Measurements from ENCODE around the gene LY6G6D. TPM values are rescaled to one million over a fixed set of nuclear protein-coding genes. Genes with fewer than 3 reads are reported as not detected.
A peak's percentile ranks its signal among the peaks of the same experiment; 100 is the strongest.

Gene LY6G6D, protein sequence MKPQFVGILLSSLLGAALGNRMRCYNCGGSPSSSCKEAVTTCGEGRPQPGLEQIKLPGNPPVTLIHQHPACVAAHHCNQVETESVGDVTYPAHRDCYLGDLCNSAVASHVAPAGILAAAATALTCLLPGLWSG
- total RNA-seq (under 1 TPM in 1 of 9 donors, not detected in 8; 0.75 TPM), polyA plus RNA-seq (not detected)
- long read RNA-seq, donor 1 = 0 reads
- long read RNA-seq, donor 2 = 0 reads
- long read RNA-seq, donor 3 = 0 reads

DNA sequence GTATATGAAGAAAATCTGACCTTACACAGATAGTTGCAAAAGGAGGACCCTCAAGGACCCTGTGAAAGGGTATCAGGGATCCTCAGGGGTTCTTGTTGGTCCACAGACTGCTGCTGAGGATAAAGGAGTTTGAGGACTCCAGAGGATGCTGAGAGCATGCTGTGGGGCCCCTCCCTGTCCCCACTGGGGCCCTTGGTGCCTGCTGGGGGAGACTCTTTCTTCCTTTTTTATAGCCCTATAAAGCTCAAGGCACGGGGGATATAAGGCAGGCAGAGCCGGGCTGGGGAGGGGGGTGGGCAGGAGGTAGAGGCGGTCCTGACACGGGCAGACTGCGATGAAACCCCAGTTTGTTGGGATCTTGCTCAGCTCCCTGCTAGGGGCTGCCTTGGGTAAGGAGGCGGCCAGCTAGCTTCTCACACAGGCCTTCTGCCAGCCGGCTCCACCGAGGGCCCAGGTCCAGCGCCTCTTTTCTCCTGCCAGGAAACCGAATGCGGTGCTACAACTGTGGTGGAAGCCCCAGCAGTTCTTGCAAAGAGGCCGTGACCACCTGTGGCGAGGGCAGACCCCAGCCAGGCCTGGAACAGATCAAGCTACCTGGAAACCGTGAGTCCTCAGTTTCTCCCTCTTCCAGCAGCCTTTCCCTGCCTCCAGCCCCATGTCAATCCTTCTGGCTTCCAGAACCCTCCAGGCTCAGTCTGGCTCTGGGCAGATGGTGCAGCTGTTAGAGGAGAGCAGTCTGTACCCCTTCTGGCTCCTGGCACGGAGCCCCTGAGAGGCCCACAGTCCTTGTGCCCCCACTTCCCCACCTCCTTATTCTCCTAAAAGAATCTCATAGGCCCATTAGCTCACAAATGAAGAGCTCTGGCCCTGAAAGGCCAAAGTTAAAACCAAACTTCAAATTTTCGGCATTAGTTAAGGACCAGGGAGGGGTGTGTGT lies at the start of gene LY6G6D:
Gene LY6G6D, plus strand, starts transcription at position 327 of the 937 bp plus-strand sequence. Its CDS starts 8 bp downstream, at position 335.
- 72 to 81% (median 80%) methylated on average over 16 of the region's 16 CpGs for WGBS, 4 donors
- Histone ChIP-seq H3K27me3 (no peaks in the 10 kb centered on the region), H3K36me3 (no peaks in the 10 kb centered on the region), H3K4me3 (no peak within 1 kb of the TSS), H3K9me3 (no peaks in the 10 kb centered on the region), H3K4me1 (peaks cover 0 to 11% (median 0%) of the 10 kb centered on the region in 12 donors), H3K27ac (peak within 1 kb of the TSS in 1 of 12 donors; percentile 51)
- intact Hi-C loops (cut with DNase I) = no loop called here
- ATAC-seq (no peak), DNase-seq (peak in 1 of 5 donors; percentile 6)
- TF ChIP-seq, protein P1, sequence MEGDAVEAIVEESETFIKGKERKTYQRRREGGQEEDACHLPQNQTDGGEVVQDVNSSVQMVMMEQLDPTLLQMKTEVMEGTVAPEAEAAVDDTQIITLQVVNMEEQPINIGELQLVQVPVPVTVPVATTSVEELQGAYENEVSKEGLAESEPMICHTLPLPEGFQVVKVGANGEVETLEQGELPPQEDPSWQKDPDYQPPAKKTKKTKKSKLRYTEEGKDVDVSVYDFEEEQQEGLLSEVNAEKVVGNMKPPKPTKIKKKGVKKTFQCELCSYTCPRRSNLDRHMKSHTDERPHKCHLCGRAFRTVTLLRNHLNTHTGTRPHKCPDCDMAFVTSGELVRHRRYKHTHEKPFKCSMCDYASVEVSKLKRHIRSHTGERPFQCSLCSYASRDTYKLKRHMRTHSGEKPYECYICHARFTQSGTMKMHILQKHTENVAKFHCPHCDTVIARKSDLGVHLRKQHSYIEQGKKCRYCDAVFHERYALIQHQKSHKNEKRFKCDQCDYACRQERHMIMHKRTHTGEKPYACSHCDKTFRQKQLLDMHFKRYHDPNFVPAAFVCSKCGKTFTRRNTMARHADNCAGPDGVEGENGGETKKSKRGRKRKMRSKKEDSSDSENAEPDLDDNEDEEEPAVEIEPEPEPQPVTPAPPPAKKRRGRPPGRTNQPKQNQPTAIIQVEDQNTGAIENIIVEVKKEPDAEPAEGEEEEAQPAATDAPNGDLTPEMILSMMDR (IDR thresholded peaks at IDR 0.05) = no peak
- TF ChIP-seq POLR2A (IDR thresholded peaks at IDR 0.05) = no peak

DNA sequence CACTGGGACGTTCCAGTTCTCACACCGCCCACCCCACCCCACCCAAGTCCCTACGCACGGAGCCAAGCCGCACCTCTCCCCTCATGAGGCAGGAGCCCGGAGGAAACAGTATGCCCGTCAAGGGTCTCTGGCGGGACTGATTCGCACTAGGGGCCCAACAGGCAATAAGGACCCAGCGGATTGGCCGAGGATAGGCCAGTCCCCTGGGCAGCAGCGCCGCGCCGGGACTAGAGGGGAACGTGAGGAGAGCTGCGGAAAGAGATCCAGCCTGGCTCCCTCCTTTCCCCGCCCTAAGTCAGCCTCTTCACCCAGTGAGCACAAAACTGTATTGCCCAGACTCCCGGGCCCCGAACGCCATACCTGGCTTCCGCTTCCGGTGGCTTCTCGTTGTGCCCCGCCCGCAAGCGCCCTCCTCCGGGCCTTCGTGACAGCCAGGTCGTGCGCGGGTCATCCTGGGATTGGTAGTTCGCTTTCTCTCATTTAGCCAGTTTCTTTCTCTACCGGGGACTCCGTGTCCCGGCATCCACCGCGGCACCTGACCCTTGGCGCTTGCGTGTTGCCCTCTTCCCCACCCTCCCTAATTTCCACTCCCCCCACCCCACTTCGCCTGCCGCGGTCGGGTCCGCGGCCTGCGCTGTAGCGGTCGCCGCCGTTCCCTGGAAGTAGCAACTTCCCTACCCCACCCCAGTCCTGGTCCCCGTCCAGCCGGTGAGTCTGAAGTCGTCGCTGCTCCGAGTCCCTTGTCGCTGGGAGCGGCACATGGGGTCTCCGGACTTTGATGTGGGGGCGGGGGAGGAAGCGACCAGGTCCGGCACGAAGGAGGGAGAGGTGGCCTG lies 49.4 kb upstream of the LY6G6D start, which contains the start of gene CSNK2B:
Gene CSNK2B, plus strand, starts transcription at position 580 of the 836 bp plus-strand sequence. CDS start 752 bp downstream, outside the sequence.
- peaks cover 9 to 60% (median 38%) of the 10 kb centered on the region in 12 donors for H3K4me1 ChIP-seq
- 0 to 1% (median 0%) methylated on average over 58 to 63 of the region's 63 CpGs for WGBS, 4 donors
- H3K4me3 ChIP-seq = peak within 1 kb of the TSS; percentile 64 to 95 (median 83)
- peak; percentile 99 for DNase-seq
- H3K9me3 ChIP-seq = no peaks in the 10 kb centered on the region
- intact Hi-C loops (cut with DNase I) = loop anchor here in 3 of 10 donors (1.0 to 10.0 kb wide), 5 partner anchors 45 to 509 kb away; partner anchors contain the start of genes AGPAT1 (in 2 of the 3), RNF5 (in 2 of the 3), ATP6V1G2 (in 1 of the 3) and NELFE (in 1 of the 3)
- TF ChIP-seq POLR2A (IDR thresholded peaks at IDR 0.05) = peak in 1 of 2 donors; percentile 56
- TF ChIP-seq, protein P1 (IDR thresholded peaks at IDR 0.05) = peak in 4 of 12 donors; percentile 18 to 41 (median 34)
- peaks cover 4 to 65% (median 57%) of the 10 kb centered on the region in 9 donors for H3K36me3 ChIP-seq
- no peaks in the 10 kb centered on the region for H3K27me3 ChIP-seq
- ATAC-seq = peak; percentile 90 to 94 (median 92)
- H3K27ac ChIP-seq = peak within 1 kb of the TSS; percentile 83 to 97 (median 95)

DNA sequence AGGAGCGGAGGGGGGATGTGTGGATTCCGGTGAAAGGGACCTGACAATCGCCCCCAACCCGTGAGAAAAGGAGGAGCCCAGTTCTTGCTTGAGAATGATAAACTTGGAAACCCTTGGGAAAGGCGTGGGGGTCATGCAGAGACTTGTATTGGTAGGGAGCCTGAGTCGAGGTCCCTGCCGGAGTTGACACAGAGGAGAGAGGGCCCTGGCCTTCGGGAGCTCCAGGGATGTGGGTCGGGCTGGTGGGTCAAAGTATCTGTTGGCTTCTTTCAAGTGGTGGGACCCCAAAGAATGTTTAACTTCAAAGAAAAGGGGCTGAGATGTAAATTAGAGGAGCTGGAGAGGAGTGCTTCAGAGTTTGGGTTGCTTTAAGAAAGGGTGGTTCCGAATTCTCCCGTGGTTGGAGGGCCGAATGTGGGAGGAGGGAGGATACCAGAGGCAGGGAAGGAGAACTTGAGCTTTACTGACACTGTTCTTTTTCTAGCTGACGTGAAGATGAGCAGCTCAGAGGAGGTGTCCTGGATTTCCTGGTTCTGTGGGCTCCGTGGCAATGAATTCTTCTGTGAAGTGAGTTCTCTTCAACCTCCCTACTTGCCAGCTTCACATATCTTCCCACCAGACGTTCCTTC lies 48.7 kb upstream of the LY6G6D start:
- WGBS, 4 donors = 2 to 4% (median 3%) methylated on average over 15 of the region's 15 CpGs
- no peak for TF ChIP-seq POLR2A (IDR thresholded peaks at IDR 0.05)
- peaks cover 9 to 53% (median 32%) of the 10 kb centered on the region in 12 donors for H3K4me1 ChIP-seq
- DNase-seq (no peak), ATAC-seq (no peak)
- peak overlapping the region; percentile 83 to 97 (median 94) for H3K27ac ChIP-seq
- peaks cover 7 to 72% (median 65%) of the 10 kb centered on the region in 9 donors for H3K36me3 ChIP-seq
- peak overlapping the region; percentile 64 to 95 (median 83) for H3K4me3 ChIP-seq
- intact Hi-C loops (cut with DNase I) = loop anchor here in 3 of 10 donors (5.0 to 10.0 kb wide), 3 partner anchors 166 to 508 kb away; partner anchors contain the start of genes AGPAT1 (in 2 of the 3), RNF5 (in 2 of the 3), NELFE (in 1 of the 3) and SKIC2 (in 1 of the 3)
- no peaks in the 10 kb centered on the region for H3K9me3 ChIP-seq
- H3K27me3 ChIP-seq = no peaks in the 10 kb centered on the region
